Effector memory CD4-positive, alpha-beta T cell (primary cell): ENCODE measurements around the gene ADAMTSL4.

ENCODE experiments used
- DNase-seq, 3 donors: peaks; one replicate each; pipeline ENCODE4 v3.0.0-alpha.2; 2020
- H3K27ac ChIP-seq: 2 replicates; pipeline ENCODE4 v1.7.0; 2013; ENCODE audit warnings: mild to moderate bottlenecking, low read length, moderate library complexity; ENCODE audit not compliant: insufficient read depth, poor library complexity, severe bottlenecking
- H3K27me3 ChIP-seq: replicated peaks from 2 replicates; pipeline ENCODE4 v1.7.0; 2013; ENCODE audit warnings: mild to moderate bottlenecking, low read length; ENCODE audit not compliant: insufficient read depth, control insufficient read depth, poor library complexity, severe bottlenecking
- H3K36me3 ChIP-seq: 2 replicates; pipeline ENCODE4 v1.7.0; 2013; ENCODE audit warnings: mild to moderate bottlenecking, low read length, moderate library complexity; ENCODE audit not compliant: control insufficient read depth, insufficient read depth
- H3K4me1 ChIP-seq: 2 replicates; pipeline ENCODE4 v1.7.0; 2013; ENCODE audit warnings: low read length, mild to moderate bottlenecking; ENCODE audit not compliant: control insufficient read depth, insufficient read depth, poor library complexity, severe bottlenecking
- H3K4me3 ChIP-seq: 2 replicates; pipeline ENCODE4 v1.7.0; 2013; ENCODE audit warnings: low read length, low read depth, mild to moderate bottlenecking; ENCODE audit not compliant: insufficient read depth, poor library complexity, severe bottlenecking
- H3K9me3 ChIP-seq: 2 replicates; pipeline ENCODE4 v1.7.0; 2013; ENCODE audit warnings: mild to moderate bottlenecking, low read length, moderate library complexity; ENCODE audit not compliant: control insufficient read depth

ADAMTSL4 gene

DNA sequence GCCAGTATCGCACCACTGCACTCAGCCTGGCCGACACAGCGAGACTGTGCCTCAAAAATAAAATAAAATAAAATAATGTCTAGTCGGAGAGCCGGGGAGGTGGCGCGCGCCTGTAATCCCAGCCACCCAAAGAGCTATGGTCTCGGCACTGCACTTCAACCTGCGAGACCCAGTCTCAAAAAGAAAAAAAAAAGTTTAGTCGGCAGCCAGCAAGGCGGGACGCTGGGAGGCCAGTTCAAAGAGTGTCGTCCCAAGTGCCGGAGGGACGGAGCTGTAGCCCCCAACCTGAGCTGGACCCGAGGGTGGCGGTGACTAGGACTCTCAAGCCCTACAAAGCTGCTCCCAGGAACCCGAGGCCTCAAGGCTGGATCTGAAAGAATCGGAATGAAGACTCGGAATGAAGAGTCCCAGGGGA is 34.3 kb upstream of the ADAMTSL4 start:
- DNase-seq: no peak
- H3K27ac ChIP-seq: peak overlapping the region; percentile 59
- no peaks in the 10 kb centered on the region for H3K27me3 ChIP-seq
- no peaks in the 10 kb centered on the region for H3K36me3 ChIP-seq
- H3K9me3 ChIP-seq: no peaks in the 10 kb centered on the region
- H3K4me3 ChIP-seq: peak overlapping the region; percentile 69
- peaks cover 11% of the 10 kb centered on the region for H3K4me1 ChIP-seq

DNA sequence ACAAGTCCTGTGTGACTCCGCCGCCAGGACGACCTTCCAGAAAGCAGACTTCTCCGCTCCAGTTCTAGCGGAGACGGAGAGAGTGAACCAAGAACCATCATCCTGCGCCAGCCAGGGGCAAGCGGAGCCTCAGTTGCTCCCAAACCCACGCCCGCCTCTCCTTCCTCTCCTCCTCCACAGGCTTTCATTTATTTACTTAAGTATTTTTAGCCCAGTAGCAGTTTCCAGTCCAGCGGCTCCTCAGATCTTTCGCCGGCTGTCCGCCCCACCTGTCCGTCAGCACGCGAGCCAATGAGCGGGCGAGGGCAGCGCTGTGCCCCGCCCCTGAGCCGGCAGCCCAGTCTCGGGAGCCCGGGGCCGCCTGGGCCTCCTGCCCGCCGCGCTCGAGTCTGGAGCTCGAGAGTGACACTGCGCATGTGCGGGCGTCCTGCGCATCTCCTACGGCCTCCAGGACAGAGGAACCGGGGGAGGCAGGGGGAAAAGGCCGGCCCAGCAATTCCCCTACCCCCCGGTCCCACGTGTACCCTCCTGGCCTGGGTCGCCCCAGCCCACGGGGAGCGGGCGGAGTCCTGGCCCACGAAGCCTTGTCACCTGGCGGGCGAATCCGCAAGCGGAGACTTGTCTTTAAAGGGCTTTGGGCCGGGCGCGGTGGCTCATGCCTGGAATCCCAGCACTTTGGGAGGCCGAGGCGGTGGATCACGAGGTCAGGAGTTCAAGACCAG is 33.7 kb upstream of the ADAMTSL4 start, which contains the start of gene FALEC:
Gene FALEC, plus strand, starts transcription at position 425 of the 722 bp plus-strand sequence.
- H3K9me3 ChIP-seq: no peaks in the 10 kb centered on the region
- DNase-seq: peak; percentile 83 to 89 (median 83)
- H3K4me3 ChIP-seq: peak within 1 kb of the TSS; percentile 69
- H3K27ac ChIP-seq: peak within 1 kb of the TSS; percentile 59
- no peaks in the 10 kb centered on the region for H3K36me3 ChIP-seq
- peaks cover 11% of the 10 kb centered on the region for H3K4me1 ChIP-seq
- H3K27me3 ChIP-seq: no peaks in the 10 kb centered on the region

DNA sequence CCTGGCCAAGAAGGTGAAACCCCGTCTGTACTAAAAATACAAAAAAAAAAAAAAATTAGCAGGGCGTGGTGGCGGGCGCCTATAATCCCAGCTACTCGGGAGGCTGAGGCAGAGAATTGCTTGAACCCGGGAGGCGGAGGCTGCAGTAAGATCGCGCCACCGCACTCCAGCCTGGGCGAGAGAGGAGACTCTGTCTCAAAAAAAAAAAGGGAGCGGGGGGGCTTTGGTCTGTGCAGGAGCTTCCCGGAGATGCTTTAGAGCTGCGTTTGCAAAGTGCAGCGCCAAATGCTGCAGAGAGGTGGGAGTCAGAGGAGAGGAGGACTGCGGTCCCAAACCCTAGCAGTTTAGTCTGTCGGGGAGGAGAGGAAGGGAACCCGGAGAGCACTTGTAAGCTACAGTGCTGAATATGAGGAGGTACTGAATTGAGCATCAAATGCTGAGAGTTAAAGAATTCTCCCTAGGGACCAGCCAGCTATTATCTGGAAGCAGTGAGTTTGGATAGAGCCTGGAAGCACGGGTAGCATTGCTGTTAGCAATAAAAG is 33.1 kb upstream of the ADAMTSL4 start:
- no peak overlapping the region for H3K27ac ChIP-seq

DNA sequence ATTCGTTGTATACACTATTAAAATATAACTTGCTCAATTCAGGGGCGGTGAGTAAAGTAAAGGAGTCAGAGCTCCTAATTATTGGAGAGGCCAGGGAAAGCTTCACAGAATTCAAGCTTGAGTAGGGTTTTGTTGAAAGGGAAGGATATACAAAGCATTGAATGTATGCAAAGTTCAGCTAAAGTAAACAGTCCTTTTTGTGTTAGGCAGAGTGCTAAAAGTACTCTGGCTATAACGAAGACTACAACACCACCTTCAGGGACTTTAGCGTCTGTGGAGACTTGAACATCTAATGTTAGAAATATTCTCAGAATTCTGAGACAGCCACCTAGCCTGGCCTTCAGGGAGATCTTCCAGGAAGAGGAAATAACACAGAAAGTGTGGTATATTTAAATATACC is 32.6 kb upstream of the ADAMTSL4 start:
- Histone ChIP-seq H3K9me3 (no peaks in the 10 kb centered on the region), H3K36me3 (no peaks in the 10 kb centered on the region), H3K27me3 (no peaks in the 10 kb centered on the region), H3K27ac (no peak overlapping the region), H3K4me3 (no peak overlapping the region), H3K4me1 (peaks cover 11% of the 10 kb centered on the region)
- no peak for DNase-seq

More for the DNA sequence above, 33.1 kb upstream of the ADAMTSL4 start:
- peak overlapping the region; percentile 69 for H3K4me3 ChIP-seq
- no peak for DNase-seq
- no peaks in the 10 kb centered on the region for H3K27me3 ChIP-seq
- no peaks in the 10 kb centered on the region for H3K36me3 ChIP-seq
- H3K9me3 ChIP-seq: no peaks in the 10 kb centered on the region
- H3K4me1 ChIP-seq: peaks cover 11% of the 10 kb centered on the region

DNA sequence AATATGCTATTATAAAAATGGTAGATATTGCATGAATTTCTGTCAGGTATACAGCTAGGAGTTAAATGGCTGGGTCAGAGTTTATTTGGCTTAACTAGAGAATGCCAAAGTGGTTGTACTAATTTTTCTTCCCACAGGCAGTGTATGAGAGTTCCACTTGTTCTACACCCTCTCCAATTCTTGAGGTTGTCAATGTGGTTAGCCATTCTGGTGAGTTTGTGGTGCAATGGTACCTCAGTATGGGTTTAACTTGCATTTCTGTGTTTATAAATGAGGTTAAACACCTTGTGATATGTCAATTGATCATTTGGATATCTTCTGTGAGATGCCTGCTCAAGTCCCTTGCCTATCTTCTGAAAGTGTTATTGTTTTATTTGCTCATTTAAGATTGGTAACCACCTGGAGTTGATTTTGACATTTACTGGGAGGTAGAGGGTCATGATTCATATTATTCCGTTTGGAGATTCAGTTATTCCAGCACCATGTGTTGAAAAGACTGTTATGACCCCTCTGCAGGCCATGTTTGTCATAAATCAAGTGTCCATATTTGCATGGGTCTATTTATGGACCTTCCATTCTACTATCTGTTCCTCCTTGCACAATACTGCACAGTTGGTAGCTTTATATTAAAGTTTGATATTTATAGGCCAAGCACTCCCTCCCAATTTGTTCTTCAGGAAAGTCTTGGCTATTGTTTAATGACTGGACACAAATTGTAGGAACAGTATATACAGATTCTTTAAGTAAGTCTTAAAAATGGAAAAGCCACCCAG is 27.8 kb upstream of the ADAMTSL4 start:
- Histone ChIP-seq H3K36me3 (no peaks in the 10 kb centered on the region), H3K27ac (no peak overlapping the region), H3K27me3 (no peaks in the 10 kb centered on the region), H3K4me1 (peaks cover under 1% of the 10 kb centered on the region), H3K9me3 (no peaks in the 10 kb centered on the region), H3K4me3 (no peak overlapping the region)
- DNase-seq: no peak

DNA sequence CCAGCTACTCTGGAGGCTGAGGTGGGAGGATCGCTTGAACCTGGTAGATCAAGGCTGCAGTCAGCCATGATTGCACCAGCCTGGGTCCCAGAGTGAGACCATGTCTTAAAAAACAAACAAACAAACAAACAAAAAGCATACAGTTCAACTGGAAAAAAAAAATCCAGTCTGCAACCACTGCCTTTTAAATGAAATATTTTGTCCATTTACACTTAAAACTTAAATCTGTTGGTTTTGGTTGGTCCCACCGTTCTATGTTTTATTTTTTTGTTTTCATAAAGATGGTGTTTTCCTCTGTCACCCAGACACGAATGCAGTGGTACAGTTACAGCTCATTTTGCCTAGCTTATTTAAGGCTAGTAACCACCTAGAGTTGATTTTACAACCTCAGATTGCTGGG is 23.9 kb upstream of the ADAMTSL4 start:
- DNase-seq: no peak
- Histone ChIP-seq H3K36me3 (no peaks in the 10 kb centered on the region), H3K4me3 (no peak overlapping the region), H3K27me3 (no peaks in the 10 kb centered on the region), H3K9me3 (no peaks in the 10 kb centered on the region), H3K27ac (no peak overlapping the region), H3K4me1 (no peaks in the 10 kb centered on the region)

DNA sequence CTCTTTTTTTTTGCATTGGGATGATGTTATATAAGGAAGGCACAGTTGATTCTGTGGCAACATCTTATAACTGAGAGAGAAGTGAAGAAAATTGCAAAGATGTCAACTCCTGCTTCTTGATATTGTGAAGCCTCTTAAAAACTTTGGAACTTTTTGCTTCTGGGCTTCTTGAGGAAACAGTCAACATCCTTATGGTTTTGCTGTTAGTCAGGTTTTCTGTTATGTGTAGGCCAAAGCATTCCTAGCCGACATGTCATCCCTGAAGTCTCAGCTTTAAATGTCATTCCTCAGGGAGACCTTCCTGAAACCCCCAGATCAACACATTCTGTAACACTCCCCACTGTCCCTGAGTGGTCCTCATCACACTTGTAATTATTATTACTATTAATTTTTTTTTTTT is 21.0 kb upstream of the ADAMTSL4 start:
- Histone ChIP-seq H3K36me3 (no peaks in the 10 kb centered on the region), H3K9me3 (no peaks in the 10 kb centered on the region), H3K4me3 (no peak overlapping the region), H3K27me3 (no peaks in the 10 kb centered on the region), H3K27ac (no peak overlapping the region), H3K4me1 (no peaks in the 10 kb centered on the region)
- DNase-seq: no peak

DNA sequence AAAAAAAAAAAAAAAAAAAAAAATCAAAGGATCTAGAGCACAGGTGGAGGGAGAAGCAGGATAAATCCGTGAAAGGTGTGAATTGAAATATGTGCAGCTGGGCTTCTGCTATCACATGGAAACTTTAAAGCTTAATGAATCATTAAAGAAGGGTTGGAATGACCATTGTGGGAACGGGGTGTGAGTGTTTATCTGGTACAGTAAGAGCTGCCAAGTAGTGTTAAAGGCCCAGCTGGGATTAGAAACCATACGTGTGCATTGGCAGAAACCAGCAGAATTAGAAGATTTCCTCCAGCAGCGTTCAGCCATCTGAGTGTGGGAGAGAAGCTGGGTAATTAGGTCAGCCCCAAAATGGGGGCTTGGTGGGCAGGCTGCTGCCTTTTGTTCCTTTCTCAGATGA is 20.2 kb upstream of the ADAMTSL4 start:
- Histone ChIP-seq H3K36me3 (no peaks in the 10 kb centered on the region), H3K27ac (no peak overlapping the region), H3K27me3 (no peaks in the 10 kb centered on the region), H3K4me1 (no peaks in the 10 kb centered on the region), H3K9me3 (no peaks in the 10 kb centered on the region), H3K4me3 (no peak overlapping the region)
- no peak for DNase-seq

DNA sequence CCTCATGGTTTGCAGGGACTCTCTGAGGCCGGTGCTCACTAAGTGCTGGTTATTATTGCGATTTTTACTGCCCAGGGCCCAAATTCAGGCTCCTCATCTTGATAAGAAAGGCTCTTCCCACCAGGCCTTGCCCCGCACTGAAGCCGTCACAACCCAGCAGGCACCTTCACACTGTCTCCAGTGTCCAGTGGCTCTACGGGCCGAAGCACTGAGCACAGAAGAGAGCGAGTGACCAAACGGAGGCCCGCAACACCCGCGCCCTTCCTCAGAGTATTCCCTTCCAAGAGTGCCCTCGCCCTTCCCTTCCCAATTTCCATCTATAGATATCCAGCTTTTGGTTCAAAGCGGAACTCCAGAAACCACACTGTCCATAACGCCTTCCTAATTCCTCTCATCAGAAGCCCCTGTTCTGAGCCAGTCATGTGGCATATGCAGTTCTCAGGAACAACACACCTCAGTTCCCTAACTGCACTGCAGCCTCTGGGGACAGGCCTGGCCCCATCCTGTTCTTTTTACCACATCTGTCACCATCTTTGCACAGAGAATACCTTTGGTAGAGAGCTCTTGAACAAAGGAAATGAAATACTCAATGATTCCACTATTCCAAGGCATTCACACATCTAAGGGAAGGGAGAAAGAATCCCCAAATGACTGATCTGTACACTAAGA is 18.6 kb upstream of the ADAMTSL4 start:
- H3K36me3 ChIP-seq: no peaks in the 10 kb centered on the region
- H3K27me3 ChIP-seq: no peaks in the 10 kb centered on the region
- no peak for DNase-seq
- no peaks in the 10 kb centered on the region for H3K4me1 ChIP-seq
- H3K9me3 ChIP-seq: no peaks in the 10 kb centered on the region
- no peak overlapping the region for H3K27ac ChIP-seq
- no peak overlapping the region for H3K4me3 ChIP-seq
